Measurements from ENCODE around the gene AQP12B. TPM values are rescaled to one million over a fixed set of nuclear protein-coding genes. Genes with fewer than 3 reads are reported as not detected.
A peak's percentile ranks its signal among the peaks of the same experiment; 100 is the strongest.
"Not testable (repeated sequence)": the region's sequence is repeated elsewhere in the genome, so short reads cannot be mapped to it uniquely, and the experiment has no call there.

The AQP12B gene, protein sequence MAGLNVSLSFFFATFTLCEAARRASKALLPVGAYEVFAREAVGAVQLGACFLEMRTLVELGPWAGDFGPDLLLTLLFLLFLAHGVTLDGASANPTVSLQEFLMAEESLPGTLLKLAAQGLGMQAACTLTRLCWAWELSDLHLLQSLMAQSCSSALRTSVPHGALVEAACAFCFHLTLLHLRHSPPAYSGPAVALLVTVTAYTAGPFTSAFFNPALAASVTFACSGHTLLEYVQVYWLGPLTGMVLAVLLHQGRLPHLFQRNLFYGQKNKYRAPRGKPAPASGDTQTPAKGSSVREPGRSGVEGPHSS
- total RNA-seq = not detected

DNA sequence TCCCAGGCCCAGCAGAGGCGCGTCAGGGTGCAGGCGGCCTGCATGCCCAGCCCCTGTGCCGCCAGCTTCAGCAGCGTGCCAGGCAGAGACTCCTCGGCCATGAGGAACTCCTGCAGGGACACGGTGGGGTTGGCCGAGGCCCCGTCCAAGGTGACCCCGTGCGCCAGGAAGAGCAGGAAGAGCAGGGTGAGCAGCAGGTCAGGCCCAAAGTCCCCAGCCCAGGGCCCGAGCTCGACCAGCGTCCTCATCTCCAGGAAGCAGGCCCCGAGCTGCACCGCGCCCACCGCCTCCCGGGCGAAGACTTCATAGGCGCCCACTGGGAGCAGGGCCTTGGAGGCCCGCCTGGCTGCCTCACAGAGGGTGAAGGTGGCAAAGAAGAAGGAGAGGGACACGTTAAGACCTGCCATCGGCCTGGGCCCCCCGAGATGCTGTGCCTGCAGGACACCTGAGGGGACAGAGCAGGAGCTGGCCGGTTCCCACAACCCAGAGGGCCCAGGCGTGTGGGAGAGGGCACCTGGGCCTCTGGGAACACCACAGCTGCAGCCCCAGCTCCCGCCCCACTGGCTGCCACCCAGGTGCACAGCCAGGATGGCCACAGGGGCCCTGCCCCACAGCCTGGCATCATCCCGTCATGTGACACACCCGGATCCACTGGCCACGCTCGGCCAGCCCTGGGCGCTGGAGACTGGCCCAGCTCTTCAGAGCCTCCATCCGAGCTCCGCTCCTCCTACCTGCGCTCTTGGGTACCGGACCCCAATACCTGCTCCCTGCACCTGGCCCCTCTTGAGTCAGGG is at the start of gene AQP12B:
TSS of gene AQP12B (minus strand) at position 455 of the 794 bp plus-strand sequence. CDS start at position 407, 48 bp downstream.
- intact Hi-C loops (cut with DNase I) = not testable (repeated sequence)

DNA sequence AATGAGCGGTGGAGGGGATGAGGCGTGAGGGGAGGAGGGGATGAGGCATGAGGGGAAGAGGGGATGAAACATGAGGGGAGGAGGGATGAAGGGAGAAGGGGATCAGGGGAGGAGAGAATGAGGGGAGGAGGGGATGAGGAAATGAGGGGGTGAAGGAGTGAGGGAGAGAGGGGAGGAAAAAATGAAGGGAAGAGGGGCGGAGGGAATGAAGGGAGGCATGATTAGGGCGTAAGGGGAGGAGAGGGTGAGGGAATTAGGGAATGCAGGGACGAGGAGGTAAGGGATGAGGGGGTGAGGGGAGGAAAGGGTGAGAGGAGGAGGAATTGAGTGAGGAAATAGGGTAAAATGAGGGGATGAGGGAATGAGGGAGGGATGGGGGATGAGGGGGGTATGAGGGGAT is 49.5 kb upstream of the AQP12B start:
- intact Hi-C loops (cut with DNase I) = no loop called here
- ATAC-seq (no peak), DNase-seq (ENCODE audit: low spot score) (no peak)

More for the DNA sequence above, at the start of gene AQP12B:
- DNase-seq (ENCODE audit: low spot score); ATAC-seq: not testable (repeated sequence)

DNA sequence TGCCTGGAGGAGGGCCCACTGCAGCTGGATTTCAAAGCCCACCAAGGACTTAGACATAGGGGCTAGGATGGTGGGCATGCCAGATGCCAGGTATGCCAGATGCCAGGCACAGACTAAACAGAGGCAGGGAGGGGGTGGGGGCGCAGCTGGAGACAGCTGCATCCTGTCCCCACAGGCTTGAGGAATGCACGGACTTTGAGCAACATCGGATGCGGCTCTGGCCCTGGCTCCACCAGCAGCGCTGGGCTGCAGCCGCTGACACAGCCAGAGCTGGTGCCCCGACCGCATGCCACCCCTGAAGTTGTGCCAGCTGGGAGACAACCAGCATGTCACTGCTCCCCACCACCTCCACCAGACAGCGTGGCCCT is 48.5 kb upstream of the AQP12B start:
- ATAC-seq = peak; percentile 62
- no peak for DNase-seq (ENCODE audit: low spot score)
- intact Hi-C loops (cut with DNase I) = no loop called here

DNA sequence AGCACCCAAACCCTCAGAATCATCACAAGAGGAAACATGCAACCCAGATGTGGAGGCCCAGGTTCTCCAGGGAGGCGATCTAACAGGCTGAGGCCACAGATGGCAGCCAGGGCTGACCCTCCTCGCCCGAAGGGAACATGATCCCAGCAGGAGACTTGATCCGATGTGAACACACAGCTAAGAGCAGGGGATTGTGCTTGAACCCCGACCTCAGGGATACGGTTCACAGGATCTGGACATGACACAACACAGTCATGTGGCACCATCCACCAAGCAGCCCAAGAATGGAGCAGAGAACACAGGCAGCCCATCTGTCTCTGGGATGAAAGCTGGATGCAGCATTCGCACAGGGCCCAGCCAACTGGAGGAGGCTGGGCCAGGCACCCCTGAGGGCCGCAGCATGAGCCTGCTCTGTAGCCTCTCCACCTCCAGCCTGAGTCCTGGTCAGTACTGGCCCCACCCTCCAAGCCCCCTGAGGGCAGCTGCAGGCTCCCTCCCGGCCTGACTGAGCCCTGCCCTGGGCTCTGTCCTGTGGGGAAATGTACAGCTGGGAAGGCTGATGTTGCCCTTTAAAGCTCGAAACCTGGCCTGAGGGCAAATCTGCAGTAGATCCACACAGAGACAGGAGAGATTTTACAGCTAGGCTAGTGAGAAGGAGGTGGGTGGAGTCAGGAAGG is 48.0 kb upstream of the AQP12B start:
- intact Hi-C loops (cut with DNase I) = no loop called here
- DNase-seq (ENCODE audit: low spot score) (no peak), ATAC-seq (peak; percentile 29)

DNA sequence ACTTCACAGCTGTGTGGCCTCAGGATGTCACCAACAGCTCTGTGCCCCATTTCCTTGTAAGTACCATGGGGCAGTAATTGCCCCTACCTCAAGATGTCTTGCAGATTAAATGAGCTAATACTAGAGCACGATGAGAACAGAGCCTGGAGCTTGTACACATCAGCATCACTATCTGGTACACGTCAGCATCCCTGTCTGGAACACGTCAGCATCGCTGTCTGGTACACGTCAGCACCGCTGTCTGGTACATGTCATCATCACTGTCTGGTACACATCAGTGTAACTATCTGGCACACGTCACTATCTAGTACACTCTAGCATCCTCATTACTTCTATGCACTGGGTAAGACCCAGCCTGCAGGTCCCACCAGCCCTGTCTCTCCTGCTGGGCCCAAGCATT is 46.1 kb upstream of the AQP12B start:
- DNase-seq (ENCODE audit: low spot score) (no peak), ATAC-seq (no peak)
- intact Hi-C loops (cut with DNase I) = no loop called here

DNA sequence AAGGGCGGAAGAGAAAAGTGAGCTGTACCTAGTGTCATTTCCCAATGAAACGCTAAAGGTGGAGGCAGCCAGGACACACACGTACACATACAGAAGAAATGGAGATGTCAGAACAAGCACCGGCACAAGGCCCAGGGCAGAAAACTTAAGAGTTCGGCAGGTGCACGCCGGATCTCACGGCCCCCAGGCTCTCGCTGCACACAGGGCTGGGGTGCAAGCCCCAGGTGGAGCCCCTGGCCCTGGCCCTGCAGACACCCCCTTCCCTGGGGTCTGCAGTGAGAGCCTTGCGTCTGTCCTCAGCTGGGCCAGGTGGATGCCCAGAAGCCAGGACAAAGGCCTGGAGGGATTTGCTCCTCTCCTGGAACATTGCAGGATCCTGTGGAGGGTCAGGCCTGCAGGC is 45.7 kb upstream of the AQP12B start:
- DNase-seq (ENCODE audit: low spot score) = no peak

DNA sequence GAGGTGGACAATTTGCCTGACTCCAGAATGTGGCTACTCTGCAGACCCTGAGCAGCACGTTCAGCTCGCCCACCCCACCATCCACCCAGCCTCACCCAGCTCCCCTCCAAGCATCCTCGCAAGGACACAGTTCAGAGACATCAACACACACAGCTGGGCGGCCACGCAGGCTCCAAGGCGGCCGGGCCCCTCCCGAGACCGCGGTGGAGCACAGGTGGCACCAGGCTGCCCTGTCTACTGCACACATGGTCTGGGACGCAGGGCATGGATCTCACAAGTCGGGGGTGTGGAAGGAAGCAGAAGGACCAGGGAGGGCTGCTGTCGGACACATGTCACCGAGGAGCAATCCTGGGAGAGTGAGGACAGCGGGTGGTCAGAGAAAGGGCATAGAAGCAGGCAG is 45.2 kb upstream of the AQP12B start:
- ATAC-seq (no peak), DNase-seq (ENCODE audit: low spot score) (no peak)
- intact Hi-C loops (cut with DNase I) = no loop called here

More for the DNA sequence above, 45.7 kb upstream of the AQP12B start:
- no peak for ATAC-seq
- intact Hi-C loops (cut with DNase I) = no loop called here

DNA sequence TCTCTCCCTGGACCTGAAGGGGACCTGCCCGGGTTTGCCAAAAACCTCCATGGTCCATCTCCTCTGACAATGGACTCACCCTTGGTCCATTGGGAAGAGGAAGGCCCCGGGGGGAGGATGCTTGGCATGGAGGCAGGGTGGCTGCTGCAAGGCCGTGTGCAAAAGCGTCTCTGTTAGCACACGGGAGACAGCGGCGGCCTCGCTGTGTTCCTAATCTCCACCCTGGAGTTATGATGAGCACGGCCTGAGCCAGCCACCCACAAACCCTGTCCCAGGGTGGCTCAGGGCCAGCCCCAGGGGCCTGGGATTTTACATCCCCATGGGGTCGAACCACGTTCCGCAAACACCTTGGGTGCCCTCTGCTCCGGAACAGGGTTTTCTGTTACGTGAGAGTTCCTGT is 44.8 kb upstream of the AQP12B start:
- DNase-seq (ENCODE audit: low spot score) = no peak
- ATAC-seq = no peak
- intact Hi-C loops (cut with DNase I) = no loop called here

DNA sequence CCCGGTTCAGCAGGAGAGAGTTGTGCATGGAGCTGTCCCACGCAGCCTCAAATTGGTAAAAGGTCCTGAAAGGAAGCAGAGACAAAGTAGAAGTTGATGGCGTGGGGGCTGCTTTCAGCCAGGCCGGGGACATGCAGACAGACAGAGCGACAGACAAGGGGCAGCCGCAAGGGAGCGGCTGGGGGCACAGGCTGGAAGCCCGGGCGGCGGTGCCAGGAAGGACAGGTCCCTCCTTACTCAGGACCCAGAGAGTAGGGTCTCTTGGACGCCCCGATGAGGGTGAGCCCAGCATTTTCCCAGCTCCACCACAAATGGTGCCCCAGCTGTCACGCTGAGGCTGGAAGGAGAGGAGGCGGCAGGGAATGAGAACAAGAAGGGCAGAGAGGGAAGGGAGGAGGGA is 44.2 kb upstream of the AQP12B start:
- intact Hi-C loops (cut with DNase I) = no loop called here
- ATAC-seq (no peak), DNase-seq (ENCODE audit: low spot score) (no peak)

DNA sequence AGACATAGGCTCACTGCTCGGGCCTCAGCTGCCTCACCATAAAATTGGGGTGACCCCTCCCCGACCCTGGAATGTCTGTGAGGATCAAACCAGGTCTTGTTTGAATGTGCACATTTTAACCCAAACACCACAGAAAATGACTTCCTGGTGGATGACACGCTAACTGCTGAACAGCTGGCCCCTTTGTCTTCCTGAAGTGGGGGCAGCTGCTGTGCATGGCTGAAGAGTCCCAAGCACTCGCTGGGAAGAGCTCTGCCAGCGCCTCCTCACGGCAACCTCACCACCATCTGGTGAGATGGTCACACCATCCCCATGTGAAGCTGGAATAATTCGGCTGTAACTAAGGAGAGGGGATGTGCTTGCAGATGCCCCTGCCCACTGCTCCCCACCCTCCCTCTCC is 43.0 kb upstream of the AQP12B start:
- intact Hi-C loops (cut with DNase I) = no loop called here
- no peak for DNase-seq (ENCODE audit: low spot score)
- no peak for ATAC-seq

DNA sequence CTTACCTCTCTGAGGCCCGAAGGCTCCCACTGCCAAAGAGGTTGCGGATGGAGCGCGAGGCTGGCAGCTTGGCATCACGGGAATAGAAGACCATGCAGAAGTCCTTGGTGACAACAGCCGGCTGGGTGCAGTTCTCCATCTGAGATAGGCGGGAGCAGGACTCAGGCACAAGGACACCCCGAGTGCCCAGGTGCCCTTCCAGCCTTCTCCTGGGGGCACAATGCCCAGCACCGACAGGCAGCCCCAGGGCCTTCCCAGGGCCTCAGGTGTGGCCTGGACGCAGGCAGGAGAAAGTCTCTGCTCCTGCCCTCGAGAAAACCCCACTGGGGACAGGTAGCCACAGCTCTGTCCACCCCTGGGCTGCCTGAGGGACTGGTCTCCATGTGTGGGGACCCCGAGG is 42.6 kb upstream of the AQP12B start:
- ATAC-seq = no peak
- no peak for DNase-seq (ENCODE audit: low spot score)
- intact Hi-C loops (cut with DNase I) = no loop called here

DNA sequence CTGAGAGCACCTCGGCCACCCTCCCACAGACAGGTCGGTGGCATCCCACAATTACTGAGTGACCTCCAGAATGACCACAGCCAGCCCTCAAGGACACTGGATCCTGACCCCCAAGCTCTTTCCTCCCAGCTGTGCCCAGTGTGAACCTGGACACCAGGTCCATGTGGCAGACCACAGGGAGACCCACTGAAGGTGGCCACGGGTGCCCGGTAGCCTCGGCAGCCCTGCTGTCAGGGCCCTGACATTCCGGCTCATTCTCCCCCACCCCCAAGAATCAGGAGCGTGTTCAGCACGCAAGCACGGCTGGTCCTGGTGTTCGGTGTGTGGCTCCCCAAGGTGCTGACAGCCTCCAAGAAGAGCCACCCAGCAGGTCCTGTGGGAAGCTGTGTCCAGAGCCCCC is 41.7 kb upstream of the AQP12B start:
- intact Hi-C loops (cut with DNase I) = no loop called here
- no peak for ATAC-seq
- DNase-seq (ENCODE audit: low spot score) = no peak

DNA sequence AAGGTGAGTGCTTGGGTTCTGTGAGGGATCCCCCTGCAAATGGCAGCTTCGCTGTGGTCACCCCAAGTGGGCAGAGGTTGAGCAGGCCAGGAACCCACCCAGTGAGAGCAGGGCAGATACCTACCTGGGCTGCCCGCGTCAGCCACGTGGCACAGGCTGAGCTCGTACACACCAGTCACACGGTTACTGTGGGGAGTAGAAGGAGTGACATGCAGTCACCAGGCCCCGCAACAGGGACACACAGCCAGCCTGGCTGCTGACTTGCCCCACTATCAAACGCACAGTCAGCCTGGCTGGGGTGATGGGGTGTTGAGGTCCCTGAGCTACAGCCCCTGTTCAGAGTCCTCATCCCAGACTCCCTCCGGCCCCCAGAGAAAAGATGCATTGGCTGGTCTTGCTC is 41.2 kb upstream of the AQP12B start:
- DNase-seq (ENCODE audit: low spot score) (no peak), ATAC-seq (no peak)
- intact Hi-C loops (cut with DNase I) = no loop called here

DNA sequence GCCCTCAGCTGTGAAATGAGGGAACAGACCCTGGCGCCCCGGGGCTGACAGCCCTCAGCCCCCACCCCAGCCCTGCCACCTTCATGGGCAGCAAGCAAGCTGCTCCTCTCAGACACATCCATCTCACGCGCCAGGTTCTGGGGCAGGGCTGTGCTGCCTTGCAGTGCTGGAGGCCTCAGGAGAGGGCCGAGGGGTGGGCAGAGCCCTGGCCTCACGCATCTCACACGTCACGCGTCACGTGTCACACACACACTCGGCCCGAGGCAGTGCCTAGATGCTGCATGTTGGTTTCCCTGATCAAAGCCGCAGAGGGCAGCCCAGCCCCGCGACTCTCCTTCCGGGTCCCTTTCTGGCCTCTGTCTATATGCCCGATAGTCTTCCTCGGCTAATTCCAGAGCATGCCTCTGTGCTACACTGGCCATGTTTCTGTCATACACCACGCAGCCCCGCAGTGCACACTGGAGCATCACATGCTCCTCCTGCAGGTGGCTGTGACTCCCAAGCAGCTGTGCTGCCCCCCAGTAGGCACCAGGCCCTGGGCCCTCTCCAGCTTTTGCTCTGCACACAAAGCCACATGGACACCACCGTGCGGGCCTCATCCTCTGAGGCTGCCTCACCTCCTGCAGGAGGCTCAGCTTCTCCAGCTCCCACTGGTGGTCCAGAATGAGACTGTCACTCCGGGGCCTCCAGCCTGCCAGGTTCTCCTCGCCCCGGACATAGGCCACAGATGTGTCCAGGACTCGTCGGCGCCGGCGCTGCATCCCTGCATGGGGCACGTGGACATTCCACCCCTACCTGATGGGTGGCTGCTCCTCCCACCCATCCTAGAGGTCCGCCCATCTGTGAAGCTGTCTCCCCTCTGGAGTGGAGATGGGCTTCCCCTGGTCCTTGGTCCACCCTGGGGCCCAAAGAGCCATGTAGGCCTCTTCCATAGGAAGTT is 40.4 kb upstream of the AQP12B start:
- intact Hi-C loops (cut with DNase I) = no loop called here
- ATAC-seq (no peak), DNase-seq (ENCODE audit: low spot score) (no peak)

DNA sequence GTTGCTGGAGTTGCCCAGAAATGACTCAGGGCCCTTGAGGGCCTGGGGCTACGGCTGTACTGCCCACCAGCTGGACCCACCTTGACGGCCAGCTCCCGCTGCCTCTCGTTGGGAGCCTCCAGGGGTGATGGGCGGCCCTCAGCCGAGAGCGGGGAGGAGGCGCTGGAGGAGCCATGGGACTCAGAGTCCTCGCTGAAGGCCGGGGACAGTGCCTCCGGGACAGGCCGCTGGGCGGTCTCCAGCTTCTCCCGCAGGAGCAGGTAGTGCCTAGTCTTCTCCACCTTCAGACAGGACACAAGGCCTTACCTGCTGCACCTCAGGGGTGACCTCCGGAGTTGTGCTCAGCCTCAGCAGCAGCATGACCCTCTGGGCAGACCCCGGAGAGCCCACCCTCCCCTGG is 39.7 kb upstream of the AQP12B start:
- no peak for ATAC-seq

DNA sequence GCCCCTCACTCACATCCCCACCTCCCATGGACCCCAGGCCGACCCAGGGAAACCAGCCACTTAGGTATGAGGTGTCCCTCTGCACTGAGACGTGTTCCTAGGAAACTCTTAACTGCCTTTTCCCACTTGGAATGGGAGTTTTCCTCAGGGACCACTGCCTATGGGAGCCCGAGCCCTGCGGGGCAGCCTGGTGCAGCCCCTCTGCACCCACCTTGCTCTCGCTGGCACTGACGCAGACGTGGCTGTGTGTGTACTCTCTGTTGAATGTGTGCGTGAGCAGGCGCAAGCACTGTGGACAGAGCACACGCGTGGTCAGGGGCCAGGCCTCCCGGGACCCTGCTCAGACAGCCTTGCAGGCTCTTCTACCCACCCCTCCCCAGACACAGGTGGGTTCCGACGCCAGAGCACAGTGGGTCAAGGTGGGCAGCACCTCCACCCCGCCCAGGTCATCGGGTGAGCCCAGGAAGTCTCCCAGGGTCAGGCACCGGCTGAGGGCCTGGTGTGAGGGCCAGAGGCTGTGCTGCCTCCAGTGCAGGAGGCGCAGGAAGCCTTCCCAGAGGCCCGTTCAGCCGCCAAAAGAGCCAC is 39.0 kb upstream of the AQP12B start:
- no peak for ATAC-seq
- DNase-seq (ENCODE audit: low spot score) = no peak
- intact Hi-C loops (cut with DNase I) = no loop called here

More for the DNA sequence above, 39.7 kb upstream of the AQP12B start:
- no peak for DNase-seq (ENCODE audit: low spot score)
- intact Hi-C loops (cut with DNase I) = no loop called here

DNA sequence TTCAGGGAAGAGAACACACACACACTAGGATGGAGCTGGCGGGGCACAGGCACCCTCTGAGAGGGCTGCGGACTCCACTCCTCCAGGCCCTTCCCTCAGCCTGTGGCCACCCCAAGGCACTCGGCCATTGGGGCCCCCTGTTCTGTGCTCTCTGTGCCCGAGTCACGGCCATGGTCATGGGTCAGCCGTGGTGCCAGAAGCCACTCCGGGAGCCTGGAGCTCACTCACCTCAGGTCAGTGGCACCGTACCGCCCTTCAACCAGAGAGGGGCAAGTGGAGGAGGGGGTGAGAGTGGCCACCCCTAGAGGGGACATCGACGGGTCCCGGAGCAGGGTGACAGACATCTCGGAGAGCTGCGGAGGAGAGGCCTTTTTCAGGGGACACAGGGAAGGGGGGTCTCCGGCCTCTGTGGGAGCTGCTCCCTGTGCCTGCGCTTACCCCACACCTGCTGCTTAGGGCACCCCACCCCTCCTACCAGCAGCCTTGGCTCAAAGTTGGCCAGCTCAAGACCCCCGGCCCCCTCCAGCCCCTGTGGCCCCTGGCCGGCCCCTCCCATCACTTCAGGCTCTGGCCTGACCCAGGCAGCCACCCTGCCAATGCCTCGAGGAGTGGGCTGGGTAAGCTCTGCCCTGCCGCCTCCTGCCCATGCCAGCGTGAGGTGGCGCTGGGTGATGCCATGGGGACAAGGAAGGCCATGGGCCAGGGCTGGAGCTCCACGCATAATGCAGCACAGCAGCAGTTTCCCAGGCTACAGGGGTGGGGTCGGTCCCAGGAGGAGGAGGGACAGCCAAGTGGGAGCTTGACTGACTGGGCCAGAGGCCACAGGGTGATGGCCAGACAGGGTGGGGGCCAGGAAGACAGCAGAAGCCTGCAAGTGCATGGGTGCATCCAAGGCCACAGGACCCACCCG is 38.3 kb upstream of the AQP12B start:
- no peak for ATAC-seq

More for the DNA sequence above, 38.3 kb upstream of the AQP12B start:
- intact Hi-C loops (cut with DNase I) = no loop called here
- no peak for DNase-seq (ENCODE audit: low spot score)

Data from sciatic nerve (tissue), 2 donors.